HG03159 (cell line): Measurements from ENCODE around the gene CD177.
"Not testable (repeated sequence)": the region's sequence is repeated elsewhere in the genome, so short reads cannot be mapped to it uniquely, and the experiment has no call there.

ENCODE experiments used
- ATAC-seq: cut with Tn5 transposase; IDR thresholded peaks from one replicate; pipeline ENCODE4 v1.9.1; 2021; ENCODE audit warnings: mild to moderate bottlenecking, moderate library complexity; ENCODE audit not compliant: unreplicated experiment

The CD177 gene

DNA sequence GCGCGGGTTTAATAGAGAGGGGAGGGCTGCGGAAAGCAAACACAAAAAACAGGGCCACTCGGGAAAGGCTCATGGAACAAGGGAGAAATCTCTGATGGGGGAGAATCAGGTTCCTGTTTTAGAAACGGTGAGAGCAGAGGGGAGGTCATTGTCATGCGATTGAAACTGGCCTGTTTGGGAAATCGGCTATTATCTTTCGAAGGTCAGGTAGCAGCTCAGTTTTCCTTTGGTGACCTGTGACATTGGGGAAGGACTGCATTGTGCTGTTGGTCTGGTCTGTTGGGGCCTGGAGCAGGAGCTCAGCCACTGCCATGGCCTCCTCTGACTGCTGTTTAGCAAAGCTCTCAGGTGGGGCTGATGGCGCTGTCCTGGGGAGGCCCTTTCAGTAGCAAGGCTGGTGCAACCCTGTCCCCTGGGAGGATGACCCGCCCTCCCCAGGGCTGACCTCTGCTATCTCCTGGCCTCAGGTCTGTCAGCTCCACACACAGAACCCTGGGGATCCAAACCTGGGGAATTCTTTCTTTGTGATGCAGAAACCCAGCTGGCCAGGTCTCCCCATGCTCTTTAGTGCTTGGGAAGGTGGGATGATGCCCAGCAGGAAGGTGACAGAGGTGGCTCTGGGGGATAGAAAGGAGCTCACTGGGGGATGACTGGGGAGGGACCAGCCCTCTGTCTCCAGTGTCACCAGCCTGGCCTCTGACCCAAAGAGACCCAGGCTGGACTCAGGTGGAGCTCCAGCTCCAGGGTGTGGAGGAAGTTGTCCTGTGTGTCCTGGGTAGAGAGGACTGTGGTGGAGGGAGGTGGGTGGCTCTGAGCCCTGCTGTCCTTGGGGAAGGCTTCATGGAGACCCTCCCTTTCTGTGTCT, 21.2 kb upstream of the CD177 start:
- ATAC-seq = no peak

GRCh38 chr19:43336508-43336907, 17.0 kb upstream of the CD177 start:
- ATAC-seq = not testable (repeated sequence)

GRCh38 chr19:43337737-43338136, 15.7 kb upstream of the CD177 start:
- ATAC-seq = no peak

DNA sequence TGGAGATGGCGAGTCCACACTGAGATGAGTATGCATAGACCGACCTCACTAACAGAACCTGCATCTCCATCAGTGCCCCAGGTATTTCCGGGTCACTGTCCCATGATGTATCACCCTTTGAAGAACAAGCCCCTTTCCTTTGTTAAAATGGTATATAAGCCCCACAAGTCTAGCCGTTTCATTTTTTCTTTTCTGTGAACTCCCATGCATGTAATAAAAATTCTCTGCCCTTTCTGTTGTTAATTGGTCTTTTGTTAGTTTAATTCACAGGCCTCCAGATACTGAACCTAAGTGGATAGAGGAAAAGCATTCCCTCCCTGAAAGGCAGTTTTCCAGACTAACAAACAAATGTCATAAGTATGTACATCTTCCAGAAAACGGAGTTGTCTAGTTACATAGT, 15.0 kb upstream of the CD177 start:
- ATAC-seq = no peak

- not testable (repeated sequence) for ATAC-seq
Observed at GRCh38 chr19:43339243-43339930, 14.1 kb upstream of the CD177 start.

DNA sequence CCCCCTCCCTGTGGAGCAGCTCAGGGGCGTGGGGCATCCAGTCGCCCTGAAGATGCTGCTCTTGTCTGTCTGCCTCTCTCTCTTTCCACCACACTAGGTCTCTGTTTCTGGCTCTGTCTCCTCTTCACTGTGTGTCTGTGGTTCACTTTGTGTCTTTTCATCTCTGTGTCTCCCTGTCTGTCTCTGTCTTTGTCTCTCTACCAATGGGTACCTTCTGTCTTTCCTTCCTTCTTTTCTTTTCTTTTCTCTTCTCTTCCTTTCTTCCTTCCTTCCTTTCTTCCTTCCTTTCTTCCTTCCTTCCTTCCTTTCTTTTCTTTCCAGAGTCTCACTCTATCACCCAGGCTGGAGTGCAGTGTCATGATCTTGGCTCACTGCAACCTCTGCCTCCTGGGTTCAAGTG, 13.4 kb upstream of the CD177 start:
- not testable (repeated sequence) for ATAC-seq

GRCh38 chr19:43341098-43341497, 12.4 kb upstream of the CD177 start:
- not testable (repeated sequence) for ATAC-seq

GRCh38 chr19:43342104-43342503, 11.4 kb upstream of the CD177 start:
- ATAC-seq = not testable (repeated sequence)

DNA sequence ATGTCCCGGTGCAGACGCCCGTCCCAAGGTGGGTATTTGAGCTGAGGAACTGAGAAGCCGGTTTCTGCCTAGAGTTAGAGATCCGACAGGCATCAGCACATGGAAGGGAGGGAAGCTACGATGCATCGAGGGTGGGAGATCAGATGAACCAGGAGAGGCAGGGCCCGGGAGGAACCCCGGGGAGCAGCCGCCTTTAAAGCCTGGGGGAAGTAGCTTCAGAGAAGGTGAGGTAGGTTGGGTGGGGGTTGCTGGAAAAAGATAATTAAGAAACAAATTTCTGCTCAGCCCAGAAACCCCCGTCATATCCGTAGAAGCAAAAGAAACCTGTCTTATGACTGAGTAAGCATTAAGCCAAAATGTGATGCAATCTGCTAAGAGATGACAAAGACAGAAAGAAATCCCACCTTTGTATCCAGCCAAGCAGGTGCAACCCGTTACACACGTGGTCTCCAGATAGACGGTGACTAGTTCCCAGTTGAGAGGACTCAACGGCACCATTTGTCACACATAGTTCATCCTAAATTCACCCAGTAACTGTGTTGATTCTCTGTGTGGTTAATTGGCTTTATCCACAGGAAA, 9.1 kb upstream of the CD177 start:
- ATAC-seq = not testable (repeated sequence)

GRCh38 chr19:43349813-43350212, 3.7 kb upstream of the CD177 start:
- ATAC-seq = not testable (repeated sequence)

DNA sequence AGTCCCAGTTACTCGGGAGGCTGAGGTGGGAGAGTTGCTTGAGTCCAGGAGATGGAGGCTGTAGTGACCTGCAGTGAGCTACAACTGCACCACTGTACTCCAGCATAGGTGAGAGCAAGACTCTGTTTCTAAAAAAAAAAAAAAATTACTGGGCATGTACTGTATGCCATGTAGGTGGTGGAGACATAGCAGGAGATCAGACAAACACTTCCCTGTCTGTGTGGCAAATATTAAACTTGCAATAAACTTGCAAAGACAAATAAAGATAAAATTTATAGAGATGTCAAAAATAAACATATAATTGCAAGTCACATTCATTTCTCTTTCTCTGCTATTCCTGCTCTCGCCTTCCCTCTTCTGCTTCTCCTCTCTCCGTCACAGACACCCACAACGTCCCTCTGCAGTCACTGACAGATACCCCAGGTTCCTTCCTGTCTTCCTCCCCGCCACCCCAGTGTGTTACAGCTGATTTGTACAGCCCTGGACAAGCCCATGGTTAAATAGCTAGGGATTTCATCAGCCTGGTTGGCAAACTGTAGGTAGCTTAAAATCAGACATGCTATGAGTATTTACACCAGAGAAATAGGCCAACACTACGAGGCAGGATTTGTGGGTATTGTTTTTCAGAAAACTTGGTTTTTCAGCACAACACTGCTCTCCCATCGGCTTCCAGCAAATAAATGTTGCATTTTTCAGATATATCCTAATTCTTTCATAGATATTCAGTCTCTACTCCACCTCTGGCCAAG, 1.3 kb upstream of the CD177 start:
- ATAC-seq = no peak

DNA sequence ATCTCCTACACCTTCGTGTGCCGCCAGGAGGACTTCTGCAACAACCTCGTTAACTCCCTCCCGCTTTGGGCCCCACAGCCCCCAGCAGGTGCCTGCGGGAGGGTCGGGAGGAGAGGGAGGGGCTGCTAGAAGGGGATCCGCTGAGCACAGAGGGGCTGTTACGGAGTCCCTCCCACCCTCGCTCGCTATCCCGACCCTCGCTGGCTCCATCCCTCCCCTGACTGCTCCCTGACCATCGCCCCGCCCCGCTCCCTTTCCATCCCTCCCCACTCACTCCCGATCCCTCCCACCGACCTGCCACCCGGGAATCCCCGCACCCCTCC, 780 bp downstream of the CD177 start:
- no peak for ATAC-seq

DNA sequence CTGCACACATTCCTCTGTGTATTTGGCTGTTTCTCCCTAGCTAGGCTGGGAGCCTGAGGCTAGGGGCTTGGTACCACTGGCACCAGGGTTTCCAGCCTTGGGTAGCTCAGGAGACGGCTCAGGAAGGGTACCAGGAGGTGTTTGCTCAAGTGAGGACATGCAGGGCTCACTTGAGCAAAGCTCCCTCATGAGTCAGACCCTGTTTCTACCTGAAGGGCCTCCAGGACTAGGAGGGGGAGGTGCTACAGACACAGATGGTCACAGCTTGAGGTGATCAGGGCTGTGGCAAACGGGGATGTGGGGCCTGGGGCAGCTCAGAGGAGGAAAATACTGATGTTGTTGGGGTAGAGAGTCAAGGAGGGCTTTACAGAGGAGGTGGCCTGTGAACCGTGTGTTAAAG, 3.3 kb downstream of the CD177 start:
- ATAC-seq = not testable (repeated sequence)

GRCh38 chr19:43362179-43362578, 8.7 kb downstream of the CD177 start:
- ATAC-seq = no peak

DNA sequence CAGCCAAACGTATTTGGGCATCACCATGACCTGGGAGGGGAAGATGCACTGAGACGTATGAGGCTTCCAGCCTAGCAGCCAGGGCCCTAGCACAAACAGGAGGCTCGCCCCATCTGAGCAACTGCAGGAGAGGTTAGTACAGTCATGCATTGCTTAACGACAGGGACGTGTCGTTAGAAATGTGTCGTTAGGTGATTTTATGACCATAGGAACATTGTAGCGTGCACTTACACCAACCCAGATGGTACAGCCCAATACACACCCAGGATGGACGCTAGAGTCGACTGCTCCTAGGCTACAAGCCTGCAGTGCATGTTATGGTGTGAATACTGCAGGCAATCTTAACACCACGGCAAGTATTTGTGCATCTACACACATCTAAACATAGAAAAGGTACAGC, 9.3 kb downstream of the CD177 start:
- no peak for ATAC-seq

- not testable (repeated sequence) for ATAC-seq
Observed at GRCh38 chr19:43365677-43366076, 12.2 kb downstream of the CD177 start.

DNA sequence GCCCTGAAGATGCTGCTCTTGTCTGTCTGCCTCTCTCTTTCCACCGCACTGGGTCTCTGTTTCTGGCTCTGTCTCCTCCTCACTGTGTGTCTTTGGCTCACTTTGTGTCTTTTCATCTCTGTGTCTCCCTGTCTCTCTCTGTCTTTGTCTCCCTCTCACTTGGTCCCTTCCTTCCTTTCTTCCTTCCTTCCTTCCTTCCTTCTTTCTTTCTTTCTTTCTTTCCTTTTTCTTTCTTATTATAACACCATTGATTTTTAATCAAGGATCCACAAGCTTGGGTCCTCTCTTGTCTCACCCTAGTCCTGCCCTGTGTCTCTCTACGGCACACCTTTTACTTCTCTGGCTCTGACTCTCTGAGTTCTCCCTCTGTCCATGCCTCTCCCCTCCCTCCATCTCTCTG, 14.3 kb downstream of the CD177 start:
- no peak for ATAC-seq

DNA sequence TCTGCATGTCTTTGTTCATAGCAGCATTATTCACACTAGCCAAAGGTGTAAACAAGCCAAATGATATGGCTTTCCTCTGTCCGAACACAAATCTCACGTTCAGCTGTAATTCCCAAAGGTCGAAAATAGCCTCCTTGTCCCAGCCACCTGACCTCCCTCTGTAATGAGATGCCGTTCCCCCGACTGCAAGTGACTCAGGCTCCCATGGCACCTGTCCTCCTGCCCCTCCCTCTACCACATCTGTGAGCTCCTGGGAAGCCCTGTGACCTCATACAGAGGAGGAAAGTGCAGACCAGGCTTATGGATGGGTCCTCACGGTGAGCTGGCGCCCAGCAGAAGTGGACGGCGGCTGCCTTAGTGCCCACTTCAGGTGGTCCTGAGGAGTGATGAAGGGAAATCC, 15.4 kb downstream of the CD177 start:
- ATAC-seq = not testable (repeated sequence)

DNA sequence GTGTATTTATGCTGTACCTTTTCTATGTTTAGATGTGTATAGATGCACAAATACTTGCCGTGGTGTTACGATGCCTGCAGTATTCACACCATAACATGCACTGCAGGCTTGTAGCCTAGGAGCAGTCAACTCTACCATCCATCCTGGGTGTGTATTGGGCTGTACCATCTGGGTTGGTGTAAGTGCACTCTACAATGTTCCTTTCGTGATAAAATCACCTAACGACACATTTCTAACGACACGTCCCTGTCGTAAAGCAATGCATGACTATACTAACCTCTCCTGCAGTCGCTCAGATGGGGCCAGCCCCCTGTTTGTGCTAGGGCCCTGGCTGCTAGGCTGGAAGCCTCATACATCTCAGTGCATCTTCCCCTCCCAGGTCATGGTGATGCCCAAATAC, 18.4 kb downstream of the CD177 start:
- ATAC-seq = no peak

GRCh38 chr19:43372462-43372861, 19.0 kb downstream of the CD177 start:
- no peak for ATAC-seq

- ATAC-seq = not testable (repeated sequence)
Observed at GRCh38 chr19:43377624-43378023, 24.1 kb downstream of the CD177 start.
